Neutrophil (primary cell): ENCODE data around the gene DAPK1.

Source experiments
- H3K27ac ChIP-seq: fragments of 200-600 bp; sonication (generic); 2 replicates; pipeline ENCODE4 v1.5.1; 2016; ENCODE audit warnings: mild to moderate bottlenecking, moderate library complexity
- H3K27me3 ChIP-seq: fragments of 200-600 bp; sonication (generic); 2 replicates; pipeline ENCODE4 v1.6.0; 2016; ENCODE audit warnings: mild to moderate bottlenecking
- H3K36me3 ChIP-seq: fragments of 200-600 bp; sonication (generic); 2 replicates; pipeline ENCODE4 v1.5.1; 2017
- H3K4me1 ChIP-seq, 2 experiments: fragments of 200-600 bp in 1 of 2; sonication (generic) in 1 of 2; 1 replicate in 1 of 2; 2 replicates in 1 of 2; pipeline versions ENCODE4 v1.5.1 to v1.6.1; 2013 to 2016; ENCODE audit warnings: low read depth in 1 of 2, low read length in 1 of 2, mild to moderate bottlenecking in 1 of 2, moderate library complexity in 1 of 2; ENCODE audit not compliant: control insufficient read depth in 1 of 2, insufficient read depth in 1 of 2
- H3K4me3 ChIP-seq, 2 experiments: fragments of 200-600 bp in 1 of 2; sonication (generic) in 1 of 2; 1 replicate in 1 of 2; 2 replicates in 1 of 2; pipeline ENCODE4 v1.5.1; 2013 to 2016; ENCODE audit warnings: low read depth in 1 of 2, low read length in 1 of 2, mild to moderate bottlenecking in 1 of 2, moderate library complexity in 1 of 2
- H3K9me3 ChIP-seq: fragments of 200-600 bp; sonication (generic); 2 replicates; pipeline ENCODE4 v1.5.1; 2016
- CTCF ChIP-seq: fragments of 200-600 bp; sonication (generic); IDR thresholded peaks from 2 replicates; pipeline ENCODE4 v1.5.1; 2016; ENCODE audit warnings: antibody characterized with exemption

The DAPK1 gene

GRCh38 chr9:87501806-87502205, 4.1 kb downstream of the DAPK1 start:
- Histone ChIP-seq H3K9me3 (no peaks in the 10 kb centered on the region), H3K27ac (no peak overlapping the region), H3K36me3 (no peaks in the 10 kb centered on the region), H3K27me3 (peaks cover 29% of the 10 kb centered on the region), H3K4me1 (peaks cover 52 to 53% of the 10 kb centered on the region in 2 experiments), H3K4me3 (peak overlapping the region in 1 of 2 experiments; percentile 13)
- no peak for TF ChIP-seq CTCF

- H3K4me3 ChIP-seq = peak overlapping the region; percentile 13 to 19
- H3K27me3 ChIP-seq = peaks cover 21% of the 10 kb centered on the region
- H3K4me1 ChIP-seq = peaks cover 44 to 47% of the 10 kb centered on the region in 2 experiments
- H3K27ac ChIP-seq = peak overlapping the region; percentile 30
- no peaks in the 10 kb centered on the region for H3K36me3 ChIP-seq
- TF ChIP-seq CTCF = no peak
- H3K9me3 ChIP-seq = no peaks in the 10 kb centered on the region
These were observed 4.9 kb downstream of the DAPK1 start for GRCh38 chr9:87502391-87503221.

GRCh38 chr9:87503430-87503829, 5.8 kb downstream of the DAPK1 start:
- H3K4me1 ChIP-seq = peaks cover 36 to 46% of the 10 kb centered on the region in 2 experiments
- no peak for TF ChIP-seq CTCF

GRCh38 chr9:87503927-87504326, 6.3 kb downstream of the DAPK1 start:
- peaks cover 31 to 41% of the 10 kb centered on the region in 2 experiments for H3K4me1 ChIP-seq
- no peaks in the 10 kb centered on the region for H3K36me3 ChIP-seq
- TF ChIP-seq CTCF = no peak
- peaks cover 8% of the 10 kb centered on the region for H3K27me3 ChIP-seq
- H3K27ac ChIP-seq = no peak overlapping the region
- H3K4me3 ChIP-seq = no peak overlapping the region
- H3K9me3 ChIP-seq = no peaks in the 10 kb centered on the region

More at GRCh38 chr9:87503430-87503829, 5.8 kb downstream of the DAPK1 start:
- Histone ChIP-seq H3K9me3 (no peaks in the 10 kb centered on the region), H3K4me3 (no peak overlapping the region), H3K27me3 (peaks cover 13% of the 10 kb centered on the region), H3K27ac (no peak overlapping the region), H3K36me3 (no peaks in the 10 kb centered on the region)

- H3K27ac ChIP-seq = no peak overlapping the region
- no peaks in the 10 kb centered on the region for H3K36me3 ChIP-seq
- H3K9me3 ChIP-seq = no peaks in the 10 kb centered on the region
- H3K27me3 ChIP-seq = no peaks in the 10 kb centered on the region
- TF ChIP-seq CTCF = no peak
- H3K4me1 ChIP-seq = peaks cover 21 to 30% of the 10 kb centered on the region in 2 experiments
- no peak overlapping the region for H3K4me3 ChIP-seq
These were observed 7.3 kb downstream of the DAPK1 start for GRCh38 chr9:87504938-87505337.
